Liver (tissue), 9 donors: ENCODE data around the gene SEMA4D. TPM values are rescaled to one million over a fixed set of nuclear protein-coding genes. Genes with fewer than 3 reads are reported as not detected.
"Not testable (repeated sequence)": the region's sequence is repeated elsewhere in the genome, so short reads cannot be mapped to it uniquely, and the experiment has no call there.

ENCODE experiments used
- DNase-seq: peaks from one replicate; pipeline ENCODE4 v3.0.0-alpha.2; 2017; ENCODE audit warnings: low spot score
- H3K27ac ChIP-seq, 2 donors: one replicate each; pipeline ENCODE4 v1.7.0; 2013; ENCODE audit warnings: inconsistent platforms in 2 of 2, low read length in 2 of 2, control low read depth in 1 of 2, low read depth in 1 of 2, mild to moderate bottlenecking in 1 of 2
- H3K27me3 ChIP-seq, 4 donors: one replicate each; pipeline versions ENCODE4 v1.6.1 to v1.7.0; 2013; ENCODE audit warnings: low read length in 3 of 4, inconsistent platforms in 1 of 4, mild to moderate bottlenecking in 1 of 4, moderate library complexity in 1 of 4; ENCODE audit not compliant: control insufficient read depth in 4 of 4, insufficient read depth in 4 of 4
- H3K36me3 ChIP-seq, 4 donors: one replicate each; pipeline versions ENCODE4 v1.6.1 to v1.7.0; 2013; ENCODE audit warnings: low read length in 3 of 4, mild to moderate bottlenecking in 3 of 4, low read depth in 1 of 4, moderate library complexity in 1 of 4; ENCODE audit not compliant: control insufficient read depth in 4 of 4, insufficient read depth in 3 of 4
- H3K4me1 ChIP-seq, 4 donors: one replicate each; pipeline versions ENCODE4 v1.6.1 to v1.7.0; 2013; ENCODE audit warnings: low read length in 3 of 4, mild to moderate bottlenecking in 3 of 4, moderate library complexity in 1 of 4; ENCODE audit not compliant: control insufficient read depth in 4 of 4, insufficient read depth in 4 of 4
- H3K4me3 ChIP-seq, 3 donors: one replicate each; pipeline versions ENCODE4 v1.6.1 to v1.7.0; 2013; ENCODE audit warnings: low read length in 3 of 3, control low read depth in 1 of 3, low read depth in 1 of 3, mild to moderate bottlenecking in 1 of 3
- H3K9ac ChIP-seq, 2 donors: one replicate each; pipeline ENCODE4 v1.7.0; 2013; ENCODE audit warnings: low read length in 2 of 2, mild to moderate bottlenecking in 2 of 2, moderate library complexity in 2 of 2, control low read depth in 1 of 2, low read depth in 1 of 2
- H3K9me3 ChIP-seq, 4 donors: one replicate each; pipeline versions ENCODE4 v1.6.1 to v1.7.0; 2013; ENCODE audit warnings: low read length in 3 of 4; ENCODE audit not compliant: control insufficient read depth in 4 of 4
- CTCF ChIP-seq: fragments of 150-350 bp; IDR thresholded peaks from 2 replicates; pipeline ENCODE4 v1.5.1; 2017; ENCODE audit warnings: improper control_type of control experiment, low read depth, low read length; ENCODE audit not compliant: missing input control
- EGR1 ChIP-seq, 2 donors: IDR thresholded peaks; 2 replicates each; pipeline ENCODE4 v1.6.1; 2016 to 2018; ENCODE audit warnings: antibody characterized with exemption in 2 of 2, low read depth in 2 of 2
- FOXA1 ChIP-seq: IDR thresholded peaks from 2 replicates; pipeline ENCODE4 v1.6.1; 2016; ENCODE audit warnings: antibody characterized with exemption
- JUND ChIP-seq, 2 donors: IDR thresholded peaks; 2 replicates each; pipeline ENCODE4 v1.6.1; 2016; ENCODE audit warnings: antibody characterized with exemption in 2 of 2
- MAX ChIP-seq: IDR thresholded peaks from 2 replicates; pipeline ENCODE4 v1.6.1; 2016; ENCODE audit warnings: antibody characterized with exemption
- NR2F2 ChIP-seq: IDR thresholded peaks from 2 replicates; pipeline ENCODE4 v1.6.1; 2016; ENCODE audit warnings: antibody characterized with exemption
- RAD21 ChIP-seq, 2 donors: IDR thresholded peaks; 2 replicates each; pipeline ENCODE4 v1.6.1; 2016; ENCODE audit warnings: antibody characterized with exemption in 2 of 2, mild to moderate bottlenecking in 2 of 2
- REST ChIP-seq: IDR thresholded peaks from 2 replicates; pipeline ENCODE4 v1.6.1; 2016; ENCODE audit warnings: antibody characterized with exemption, mild to moderate bottlenecking
- SP1 ChIP-seq: IDR thresholded peaks from 2 replicates; pipeline ENCODE4 v1.6.1; 2018; ENCODE audit warnings: antibody characterized with exemption, mild to moderate bottlenecking
- WGBS: extraction: QIAGEN DNeasy Blood & Tissue Kit; methylation state at CpG from one replicate; pipeline ENCODE4 v1.1.7; 2013; 5-methylcytosine and 5-hydroxymethylcytosine counted together
- polyA plus RNA-seq, 2 donors: library from polyadenylated mRNA; stranded (reverse) in 1 of 2; unstranded in 1 of 2; fragments of 200-250 nt in 1 of 2; fragments of >200 nt in 1 of 2; fragmentation: Nextera tagmentation in 1 of 2; extraction: Ambion mirVana in 1 of 2; gene quantifications; one replicate each; pipeline versions ENCODE4 v1.2.1 to v1.2.3, GENCODE V29; 2013 to 2015
- total RNA-seq, 2 donors: library from RNA; depleted of rRNA; stranded (reverse); fragments of >200 nt; gene quantifications; one replicate each; pipeline ENCODE4 v1.2.3, GENCODE V29; 2014
- donor health status: healthy.
- donor health status: healthy.
- donor health status: healthy.
- donor health status: healthy.
- donor health status: healthy.

Gene SEMA4D
- total and polyA plus RNA-seq, 4 donors: 1.4 to 12.0 (median 4.1) TPM

GRCh38 chr9:89345476-89345875 is 152.4 kb downstream of the SEMA4D start:
- WGBS: 96% methylated on average over 5 of the region's 5 CpGs
- Histone ChIP-seq H3K9ac (no peak overlapping the region), H3K9me3 (no peaks in the 10 kb centered on the region), H3K27me3 (no peaks in the 10 kb centered on the region), H3K4me1 (peaks cover 0 to 3% (median 2%) of the 10 kb centered on the region in 4 donors), H3K36me3 (peaks cover 10 to 66% (median 54%) of the 10 kb centered on the region in 4 donors), H3K4me3 (no peak overlapping the region), H3K27ac (no peak overlapping the region)
- TF ChIP-seq EGR1 (IDR thresholded peaks at IDR 0.05; ENCODE audit: low read depth in 2 of 2) (no peak), SP1 (no peak), RAD21 (IDR thresholded peaks at IDR 0.05) (no peak), MAX (no peak)
- no peak for DNase-seq

- WGBS: 93% methylated on average over 7 of the region's 7 CpGs
- not testable (repeated sequence) for H3K4me1 ChIP-seq, H3K27me3 ChIP-seq, H3K9ac ChIP-seq, H3K4me3 ChIP-seq, H3K9me3 ChIP-seq, DNase-seq, H3K27ac ChIP-seq
- peaks cover 12 to 64% (median 59%) of the 10 kb centered on the region in 4 donors for H3K36me3 ChIP-seq
Measured at GRCh38 chr9:89343812-89344211, 154.1 kb downstream of the SEMA4D start.

GRCh38 chr9:89342948-89343347 is 155.0 kb downstream of the SEMA4D start:
- Histone ChIP-seq H3K27ac (no peak overlapping the region), H3K27me3 (no peaks in the 10 kb centered on the region), H3K4me3 (no peak overlapping the region), H3K36me3 (peaks cover 12 to 63% (median 55%) of the 10 kb centered on the region in 4 donors), H3K9me3 (no peaks in the 10 kb centered on the region), H3K4me1 (no peaks in the 10 kb centered on the region), H3K9ac (no peak overlapping the region)
- no peak for DNase-seq
- no peak for TF ChIP-seq JUND (IDR thresholded peaks at IDR 0.05)
- TF ChIP-seq FOXA1: no peak
- no peak for TF ChIP-seq SP1
- no peak for TF ChIP-seq REST
- no peak for TF ChIP-seq CTCF
- no peak for TF ChIP-seq NR2F2
- TF ChIP-seq MAX: no peak
- 99% methylated on average over 1 of the region's 1 CpG for WGBS
